H1 (cell line): Measurements from ENCODE around the gene WDR77. TPM values are rescaled to one million over a fixed set of nuclear protein-coding genes. Genes with fewer than 3 reads are reported as not detected.

Experiments
- CTCF ChIA-PET: fragments of 300-600 bp; sonication (Branson Sonifier 250); formaldehyde crosslinking; loops from one replicate; lab custom pipeline; 2021; ENCODE audit not compliant: partially characterized antibody; lab: Charles Lee
- POLR2A ChIA-PET: fragments of 300-600 bp; sonication (Branson Sonifier 250); formaldehyde crosslinking; loops from one replicate; lab custom pipeline; 2021; ENCODE audit warnings: inconsistent platforms; ENCODE audit not compliant: partially characterized antibody; lab: Charles Lee
- DNase-seq, 2 experiments: peaks; one replicate each; pipeline versions ENCODE4 v3.0.0 to v3.0.0-alpha.2; 2010 to 2022; ENCODE audit warnings: low spot score in 2 of 2, low read depth in 1 of 2, mixed read lengths in 1 of 2
- FAIRE-seq: peaks from 2 replicates; lab custom pipeline; 2011; peaks lifted over from hg19 to GRCh38; lab: Jason Lieb, UNC
- H2AFZ ChIP-seq: 2 replicates; pipeline ENCODE4 v1.8.1; 2012; ENCODE audit warnings: low read length, inconsistent platforms
- H2AK5ac ChIP-seq: 2 replicates; pipeline ENCODE4 v1.6.1; 2013; ENCODE audit warnings: low read depth, low read length
- H2BK120ac ChIP-seq: replicated peaks from 2 replicates; pipeline ENCODE3; 2013; ENCODE audit warnings: low read depth, low read length, inconsistent platforms
- H2BK12ac ChIP-seq: 2 replicates; pipeline ENCODE4 v1.6.1; 2013; ENCODE audit warnings: low read depth, low read length
- H2BK15ac ChIP-seq: 2 replicates; pipeline ENCODE4 v1.6.1; 2013; ENCODE audit warnings: low read length
- H2BK20ac ChIP-seq: 2 replicates; pipeline ENCODE4 v1.6.1; 2013; ENCODE audit warnings: low read length
- H2BK5ac ChIP-seq: 2 replicates; pipeline ENCODE4 v1.6.1; 2013; ENCODE audit warnings: low read depth, low read length
- H3K14ac ChIP-seq: 2 replicates; pipeline ENCODE4 v1.6.1; 2013; ENCODE audit warnings: inconsistent platforms; ENCODE audit not compliant: insufficient read length
- H3K18ac ChIP-seq: 2 replicates; pipeline ENCODE4 v1.6.1; 2013; ENCODE audit warnings: low read length; ENCODE audit errors: extremely low read depth
- H3K23ac ChIP-seq: 2 replicates; pipeline ENCODE4 v1.6.1; 2013; ENCODE audit warnings: inconsistent platforms; ENCODE audit not compliant: insufficient read length
- H3K23me2 ChIP-seq: 2 replicates; pipeline ENCODE4 v1.6.1; 2013; ENCODE audit warnings: low read depth, low read length
- H3K27ac ChIP-seq: 2 replicates; pipeline ENCODE4 v1.6.1; 2011; ENCODE audit warnings: low read depth, low read length, inconsistent platforms
- H3K27me3 ChIP-seq, 4 experiments: replicated peaks in 1 of 4; 1 replicate in 1 of 4; 2 replicates in 3 of 4; pipeline versions ENCODE4 v1.6.1 to v1.8.1; 2011 to 2013; ENCODE audit warnings: low read length in 3 of 4, mild to moderate bottlenecking in 3 of 4, inconsistent platforms in 2 of 4, mixed read lengths in 2 of 4, moderate library complexity in 1 of 4; ENCODE audit not compliant: control insufficient read depth in 3 of 4, insufficient read depth in 3 of 4; ENCODE audit errors: extremely low read depth in 1 of 4
- H3K36me3 ChIP-seq, 4 experiments: 2 replicates each; pipeline versions ENCODE4 v1.6.1 to v1.8.1; 2011 to 2013; ENCODE audit warnings: mild to moderate bottlenecking in 4 of 4, low read length in 3 of 4, moderate library complexity in 2 of 4, control low read depth in 1 of 4, inconsistent platforms in 1 of 4; ENCODE audit not compliant: insufficient read depth in 4 of 4, control insufficient read depth in 2 of 4
- H3K4ac ChIP-seq: replicated peaks from 2 replicates; pipeline ENCODE3; 2013; ENCODE audit warnings: low read length, low read depth, mixed read lengths, inconsistent platforms; ENCODE audit not compliant: insufficient read length
- H3K4me1 ChIP-seq, 4 experiments: replicated peaks in 1 of 4; 1 replicate in 1 of 4; 2 replicates in 3 of 4; pipeline versions ENCODE4 v1.6.1 to v1.8.1; 2011 to 2013; ENCODE audit warnings: low read length in 3 of 4, inconsistent platforms in 2 of 4, mixed read lengths in 1 of 4; ENCODE audit not compliant: insufficient read depth in 4 of 4, control insufficient read depth in 3 of 4
- H3K4me2 ChIP-seq, 2 experiments: 2 replicates each; pipeline versions ENCODE4 v1.6.1 to v1.8.1; 2011 to 2013; ENCODE audit warnings: low read depth in 2 of 2, low read length in 2 of 2, control low read depth in 1 of 2, inconsistent platforms in 1 of 2, mild to moderate bottlenecking in 1 of 2; ENCODE audit not compliant: insufficient read depth in 1 of 2
- H3K4me3 ChIP-seq, 4 experiments: fragments of 200-600, 300-600 bp in 1 of 4; sonication (generic), shearing (Covaris generic), sonication (Bioruptor Twin) in 1 of 4; 2 replicates each; pipeline versions ENCODE4 v1.5.1 to v1.8.1; 2011 to 2016; ENCODE audit warnings: low read length in 4 of 4, low read depth in 3 of 4, control low read depth in 2 of 4, inconsistent platforms in 2 of 4, mild to moderate bottlenecking in 2 of 4, mixed read lengths in 1 of 4, moderate library complexity in 1 of 4; ENCODE audit not compliant: insufficient read depth in 2 of 4; ENCODE audit errors: extremely low read depth in 1 of 4
- H3K56ac ChIP-seq: replicated peaks from 2 replicates; pipeline ENCODE3; 2013; ENCODE audit warnings: low read depth, mild to moderate bottlenecking, mixed read lengths, low read length, inconsistent platforms; ENCODE audit not compliant: insufficient read length
- H3K79me1 ChIP-seq: 2 replicates; pipeline ENCODE4 v1.6.1; 2013; ENCODE audit warnings: low read depth, low read length, control low read depth
- H3K79me2 ChIP-seq, 2 experiments: 2 replicates each; pipeline versions ENCODE4 v1.6.1 to v1.8.1; 2012 to 2013; ENCODE audit warnings: low read length in 2 of 2, mild to moderate bottlenecking in 2 of 2, inconsistent platforms in 1 of 2; ENCODE audit not compliant: insufficient read depth in 2 of 2, control insufficient read depth in 1 of 2
- H3K9ac ChIP-seq, 4 experiments: replicated peaks in 1 of 4; 1 replicate in 1 of 4; 2 replicates in 3 of 4; pipeline versions ENCODE4 v1.6.1 to v1.8.1; 2011 to 2013; ENCODE audit warnings: low read depth in 3 of 4, low read length in 3 of 4, control low read depth in 2 of 4, mild to moderate bottlenecking in 2 of 4, moderate library complexity in 2 of 4, inconsistent platforms in 1 of 4; ENCODE audit errors: extremely low read depth in 1 of 4
- H3K9me3 ChIP-seq, 2 experiments: 2 replicates each; pipeline versions ENCODE4 v1.6.1 to v1.8.1; 2012 to 2013; ENCODE audit warnings: mild to moderate bottlenecking in 2 of 2, moderate library complexity in 2 of 2, control low read depth in 1 of 2, inconsistent platforms in 1 of 2, low read depth in 1 of 2, low read length in 1 of 2, mixed read lengths in 1 of 2; ENCODE audit not compliant: insufficient read depth in 2 of 2
- H4K20me1 ChIP-seq, 2 experiments: replicated peaks in 1 of 2; 2 replicates each; pipeline versions ENCODE3 to v1.8.1; 2011 to 2013; ENCODE audit warnings: inconsistent platforms in 2 of 2, low read length in 2 of 2, mild to moderate bottlenecking in 1 of 2; ENCODE audit not compliant: insufficient read depth in 2 of 2, control insufficient read depth in 1 of 2
- H4K5ac ChIP-seq: 2 replicates; pipeline ENCODE4 v1.6.1; 2013; ENCODE audit warnings: low read length, low read depth, mixed read lengths, inconsistent platforms; ENCODE audit not compliant: insufficient read length
- H4K8ac ChIP-seq: 2 replicates; pipeline ENCODE4 v1.8.0; 2013; ENCODE audit warnings: mild to moderate bottlenecking, moderate library complexity, low read length, inconsistent platforms; ENCODE audit not compliant: insufficient read depth; ENCODE audit errors: extremely low read depth
- H4K91ac ChIP-seq: replicated peaks from 2 replicates; pipeline ENCODE3; 2013; ENCODE audit warnings: low read length, mixed read lengths, inconsistent platforms; ENCODE audit not compliant: insufficient read length
- BACH1 ChIP-seq: IDR thresholded peaks from 2 replicates; pipeline ENCODE4 v1.6.1; 2012; ENCODE audit warnings: low read length, improper control_type of control experiment
- CBX5 ChIP-seq: fragments of 300-800, 300-1000 bp; sonication (generic); IDR thresholded peaks from 2 replicates; pipeline ENCODE4 v1.7.1; 2016; ENCODE audit warnings: antibody characterized with exemption, low read length, low read depth
- CHD1 ChIP-seq: IDR thresholded peaks from 2 replicates; pipeline ENCODE4 v1.6.1; 2012; ENCODE audit warnings: low read depth, low read length, improper control_type of control experiment
- CREB1 ChIP-seq: IDR thresholded peaks from 2 replicates; pipeline ENCODE4 v1.6.1; 2012; ENCODE audit warnings: inconsistent platforms
- EZH2 ChIP-seq: fragments of 200-600 bp; sonication (generic); IDR thresholded peaks from 2 replicates; pipeline ENCODE4 v1.7.1; 2012; ENCODE audit warnings: low read depth, mild to moderate bottlenecking, moderate library complexity, low read length, inconsistent platforms; ENCODE audit not compliant: severe bottlenecking
- GABPA ChIP-seq: IDR thresholded peaks from 2 replicates; pipeline ENCODE4 v1.6.1; 2011; ENCODE audit warnings: mild to moderate bottlenecking, low read length, moderate library complexity, borderline replicate concordance; ENCODE audit not compliant: insufficient read depth
- GTF2F1 ChIP-seq: IDR thresholded peaks from 2 replicates; pipeline ENCODE4 v1.6.1; 2012; ENCODE audit warnings: low read depth, low read length, improper control_type of control experiment, borderline replicate concordance
- KDM4A ChIP-seq: IDR thresholded peaks from one replicate; pipeline ENCODE4 v1.7.1; 2012; ENCODE audit warnings: low read depth, mild to moderate bottlenecking, moderate library complexity, low read length, inconsistent platforms; ENCODE audit not compliant: severe bottlenecking
- KDM5A ChIP-seq: fragments of 200-600 bp; IDR thresholded peaks from 2 replicates; pipeline ENCODE4 v1.7.1; 2012; ENCODE audit warnings: mild to moderate bottlenecking, low read length, inconsistent platforms, mixed read lengths
- SIN3A ChIP-seq, 2 experiments: IDR thresholded peaks in 1 of 2; conservative IDR thresholded peaks in 1 of 2; 2 replicates each; pipeline ENCODE4 v1.6.1; 2011 to 2012; ENCODE audit warnings: low read length in 2 of 2, improper control_type of control experiment in 1 of 2, low read depth in 1 of 2, mild to moderate bottlenecking in 1 of 2
- SIX5 ChIP-seq: IDR thresholded peaks from 2 replicates; pipeline ENCODE4 v1.6.1; 2011; ENCODE audit warnings: mild to moderate bottlenecking, low read depth, low read length
- TEAD4 ChIP-seq: IDR thresholded peaks from 2 replicates; pipeline ENCODE4 v1.6.1; 2012; ENCODE audit warnings: low read depth, low read length, inconsistent platforms, mixed read lengths
- USF2 ChIP-seq: IDR thresholded peaks from 2 replicates; pipeline ENCODE4 v1.6.1; 2011; ENCODE audit warnings: low read length, improper control_type of control experiment
- ZNF274 ChIP-seq: IDR thresholded peaks from 2 replicates; pipeline ENCODE4 v1.7.0; 2012; ENCODE audit warnings: low read length, borderline replicate concordance; ENCODE audit errors: extremely low read depth
- WGBS, 2 experiments: shearing (Covaris generic) in 1 of 2; methylation state at CpG; one replicate each; pipeline versions ENCODE4 v1.1.6 to v1.1.7; 2013 to 2015; ENCODE audit warnings: low lambda C conversion rate in 2 of 2, mixed read lengths in 2 of 2, inconsistent platforms in 1 of 2, low coverage in 1 of 2, missing lambda C conversion rate in 1 of 2; ENCODE audit not compliant: insufficient replicate concordance in 2 of 2, insufficient coverage in 1 of 2, insufficient read length in 1 of 2; ENCODE audit errors: extremely low coverage in 1 of 2, missing lambda C conversion rate in 1 of 2; 5-methylcytosine and 5-hydroxymethylcytosine counted together
- polyA plus RNA-seq, 7 experiments: library from polyadenylated mRNA; depleted of rRNA in 3 of 7; stranded (reverse) in 5 of 7; unstranded in 2 of 7; fragments of >200 nt in 5 of 7; fragments of 200-250 nt in 2 of 7; gene quantifications; 1 replicate in 5 of 7; 2 replicates in 1 of 7; 4 replicates in 1 of 7; pipeline versions ENCODE4 v1.2.1 to v1.2.3, GENCODE V29; 2011 to 2013; ENCODE audit warnings: missing spikeins in 2 of 7, mixed read lengths in 2 of 7
- total RNA-seq: library from RNA; stranded (reverse); fragmentation: NEBNext Ultra II Directional; extraction: Animal tissue kit (Norgen Biotek cat#: 25700); gene quantifications from 2 replicates; pipeline ENCODE4 v1.2.1, GENCODE V29; 2021

WDR77 gene
- total and polyA plus RNA-seq, 2 of the 8 experiments (the other 6 are each of a cell fraction or from before 2014, with no cell fraction given): 66.0 to 156 TPM

GRCh38 chr1:111490220-111490619, 41.2 kb upstream of the WDR77 start:
- H3K23me2 ChIP-seq: no peaks in the 10 kb centered on the region; the same call in 1 of the 2 replicates
- H4K91ac ChIP-seq: no peak overlapping the region
- 80% methylated on average over 4 of the region's 4 CpGs; no CpG with 5 or more reads in 1 of the 2 experiments for WGBS, 2 experiments
- no peak overlapping the region for H3K27ac ChIP-seq
- no peak overlapping the region for H3K56ac ChIP-seq
- H2BK120ac ChIP-seq: no peak overlapping the region
- H3K4me2 ChIP-seq: no peak overlapping the region
- H2AK5ac ChIP-seq: no peak overlapping the region
- POLR2A ChIA-PET: no interaction called here
- no peak overlapping the region for H3K4me3 ChIP-seq
- H3K27me3 ChIP-seq: no peaks in the 10 kb centered on the region
- H3K9me3 ChIP-seq: no peaks in the 10 kb centered on the region
- no peak overlapping the region for H3K18ac ChIP-seq
- no peak overlapping the region for H3K4ac ChIP-seq
- no peaks in the 10 kb centered on the region for H3K36me3 ChIP-seq
- H2AFZ ChIP-seq: no peak overlapping the region
- no peak for DNase-seq
- H3K79me2 ChIP-seq: no peaks in the 10 kb centered on the region
- no peak overlapping the region for H3K9ac ChIP-seq
- CTCF ChIA-PET: interaction anchor here (0.8 to 1.9 kb wide), 6 partner anchors 12 to 279 kb away, joined by 4 to 13 read pairs (median 4); no protein-coding TSS in a partner anchor
- H3K14ac ChIP-seq: no peak overlapping the region
- no peak overlapping the region for H2BK20ac ChIP-seq
- no peak overlapping the region for H2BK12ac ChIP-seq
- H3K79me1 ChIP-seq: no peaks in the 10 kb centered on the region
- H4K20me1 ChIP-seq: no peaks in the 10 kb centered on the region
- no peak overlapping the region for H2BK15ac ChIP-seq
- no peak overlapping the region for H3K23ac ChIP-seq
- H3K4me1 ChIP-seq: no peaks in the 10 kb centered on the region
- H4K8ac ChIP-seq: no peak overlapping the region
- no peak overlapping the region for H2BK5ac ChIP-seq
- FAIRE-seq: no peak
- H4K5ac ChIP-seq: no peak overlapping the region
- TF ChIP-seq EZH2: no peak
- no peak for TF ChIP-seq SIX5
- TF ChIP-seq CHD1: no peak
- no peak for TF ChIP-seq KDM5A
- TF ChIP-seq CBX5: no peak
- TF ChIP-seq BACH1: no peak
- no peak for TF ChIP-seq TEAD4
- TF ChIP-seq GTF2F1: no peak
- TF ChIP-seq USF2: no peak
- no peak for TF ChIP-seq GABPA
- TF ChIP-seq ZNF274: no peak
- TF ChIP-seq SIN3A (conservative IDR thresholded peaks at IDR 0.05 in 1 of 2, IDR thresholded peaks at IDR 0.05 in 1 of 2; ENCODE audit: low read depth in 1 of 2, low read length in 2 of 2): no peak
- no peak for TF ChIP-seq KDM4A
- TF ChIP-seq CREB1: no peak
